ENCODE measurements around the gene PPIB.

The PPIB gene

DNA sequence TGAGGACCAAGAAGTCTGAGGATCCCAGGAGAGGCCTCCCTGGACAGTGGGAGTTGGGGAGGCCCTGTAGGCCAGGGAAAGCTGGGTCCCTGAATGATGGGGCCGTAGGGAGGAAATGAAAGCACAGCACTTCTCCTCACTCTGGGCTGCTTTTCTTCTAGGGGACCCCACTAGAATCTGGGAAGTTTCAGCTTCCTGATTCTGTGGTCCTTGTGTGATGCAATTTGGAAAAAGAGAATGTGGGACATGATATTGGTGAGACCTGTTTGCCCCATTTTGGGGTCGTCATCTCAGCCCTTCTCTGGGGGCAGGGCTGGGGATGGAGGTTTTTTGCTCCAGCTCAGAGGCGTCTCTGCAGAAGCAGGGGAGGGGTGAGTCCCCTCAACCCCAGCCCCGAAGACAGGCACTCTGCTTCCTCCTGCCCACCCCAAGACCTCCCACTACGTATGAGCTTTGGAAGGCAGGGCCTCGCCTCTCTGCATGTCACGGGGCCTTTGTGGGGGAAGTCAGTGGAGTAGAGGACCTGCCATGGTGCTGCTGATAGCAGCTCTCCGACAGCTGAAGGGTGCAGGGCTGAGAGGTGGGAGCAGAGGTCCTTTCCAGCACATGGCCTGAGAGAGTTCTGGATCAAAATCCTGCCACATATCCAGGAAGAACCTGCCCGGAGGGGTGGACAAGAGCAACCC, 12.8 kb downstream of the PPIB start:
- Histone ChIP-seq H3K27ac (replicated peaks) (no peak overlapping the region), H3K27me3 (ENCODE audit: insufficient read depth, poor library complexity, severe bottlenecking) (peaks cover 19% of the 10 kb centered on the region), H3K4me3 (replicated peaks; ENCODE audit: insufficient read depth, low read length) (no peak overlapping the region)
- DNase-seq (ENCODE audit: low read depth in 1 of 2, low spot score in 1 of 2), result no peak
- TF ChIP-seq, protein P1, sequence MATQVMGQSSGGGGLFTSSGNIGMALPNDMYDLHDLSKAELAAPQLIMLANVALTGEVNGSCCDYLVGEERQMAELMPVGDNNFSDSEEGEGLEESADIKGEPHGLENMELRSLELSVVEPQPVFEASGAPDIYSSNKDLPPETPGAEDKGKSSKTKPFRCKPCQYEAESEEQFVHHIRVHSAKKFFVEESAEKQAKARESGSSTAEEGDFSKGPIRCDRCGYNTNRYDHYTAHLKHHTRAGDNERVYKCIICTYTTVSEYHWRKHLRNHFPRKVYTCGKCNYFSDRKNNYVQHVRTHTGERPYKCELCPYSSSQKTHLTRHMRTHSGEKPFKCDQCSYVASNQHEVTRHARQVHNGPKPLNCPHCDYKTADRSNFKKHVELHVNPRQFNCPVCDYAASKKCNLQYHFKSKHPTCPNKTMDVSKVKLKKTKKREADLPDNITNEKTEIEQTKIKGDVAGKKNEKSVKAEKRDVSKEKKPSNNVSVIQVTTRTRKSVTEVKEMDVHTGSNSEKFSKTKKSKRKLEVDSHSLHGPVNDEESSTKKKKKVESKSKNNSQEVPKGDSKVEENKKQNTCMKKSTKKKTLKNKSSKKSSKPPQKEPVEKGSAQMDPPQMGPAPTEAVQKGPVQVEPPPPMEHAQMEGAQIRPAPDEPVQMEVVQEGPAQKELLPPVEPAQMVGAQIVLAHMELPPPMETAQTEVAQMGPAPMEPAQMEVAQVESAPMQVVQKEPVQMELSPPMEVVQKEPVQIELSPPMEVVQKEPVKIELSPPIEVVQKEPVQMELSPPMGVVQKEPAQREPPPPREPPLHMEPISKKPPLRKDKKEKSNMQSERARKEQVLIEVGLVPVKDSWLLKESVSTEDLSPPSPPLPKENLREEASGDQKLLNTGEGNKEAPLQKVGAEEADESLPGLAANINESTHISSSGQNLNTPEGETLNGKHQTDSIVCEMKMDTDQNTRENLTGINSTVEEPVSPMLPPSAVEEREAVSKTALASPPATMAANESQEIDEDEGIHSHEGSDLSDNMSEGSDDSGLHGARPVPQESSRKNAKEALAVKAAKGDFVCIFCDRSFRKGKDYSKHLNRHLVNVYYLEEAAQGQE (IDR thresholded peaks at IDR 0.05; ENCODE audit: insufficient replicate concordance, low read depth), result no peak
- TF ChIP-seq, protein P2, sequence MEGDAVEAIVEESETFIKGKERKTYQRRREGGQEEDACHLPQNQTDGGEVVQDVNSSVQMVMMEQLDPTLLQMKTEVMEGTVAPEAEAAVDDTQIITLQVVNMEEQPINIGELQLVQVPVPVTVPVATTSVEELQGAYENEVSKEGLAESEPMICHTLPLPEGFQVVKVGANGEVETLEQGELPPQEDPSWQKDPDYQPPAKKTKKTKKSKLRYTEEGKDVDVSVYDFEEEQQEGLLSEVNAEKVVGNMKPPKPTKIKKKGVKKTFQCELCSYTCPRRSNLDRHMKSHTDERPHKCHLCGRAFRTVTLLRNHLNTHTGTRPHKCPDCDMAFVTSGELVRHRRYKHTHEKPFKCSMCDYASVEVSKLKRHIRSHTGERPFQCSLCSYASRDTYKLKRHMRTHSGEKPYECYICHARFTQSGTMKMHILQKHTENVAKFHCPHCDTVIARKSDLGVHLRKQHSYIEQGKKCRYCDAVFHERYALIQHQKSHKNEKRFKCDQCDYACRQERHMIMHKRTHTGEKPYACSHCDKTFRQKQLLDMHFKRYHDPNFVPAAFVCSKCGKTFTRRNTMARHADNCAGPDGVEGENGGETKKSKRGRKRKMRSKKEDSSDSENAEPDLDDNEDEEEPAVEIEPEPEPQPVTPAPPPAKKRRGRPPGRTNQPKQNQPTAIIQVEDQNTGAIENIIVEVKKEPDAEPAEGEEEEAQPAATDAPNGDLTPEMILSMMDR (IDR thresholded peaks at IDR 0.05; ENCODE audit: insufficient read depth, low read length), result no peak
- TF ChIP-seq GABPA (IDR thresholded peaks at IDR 0.05; ENCODE audit: low read depth), result no peak
- no peak for TF ChIP-seq SPI1 (IDR thresholded peaks at IDR 0.05; ENCODE audit: borderline replicate concordance, low read depth)
- no peak for TF ChIP-seq POLR2AphosphoS5 (IDR thresholded peaks at IDR 0.05; ENCODE audit: low read depth)

DNA sequence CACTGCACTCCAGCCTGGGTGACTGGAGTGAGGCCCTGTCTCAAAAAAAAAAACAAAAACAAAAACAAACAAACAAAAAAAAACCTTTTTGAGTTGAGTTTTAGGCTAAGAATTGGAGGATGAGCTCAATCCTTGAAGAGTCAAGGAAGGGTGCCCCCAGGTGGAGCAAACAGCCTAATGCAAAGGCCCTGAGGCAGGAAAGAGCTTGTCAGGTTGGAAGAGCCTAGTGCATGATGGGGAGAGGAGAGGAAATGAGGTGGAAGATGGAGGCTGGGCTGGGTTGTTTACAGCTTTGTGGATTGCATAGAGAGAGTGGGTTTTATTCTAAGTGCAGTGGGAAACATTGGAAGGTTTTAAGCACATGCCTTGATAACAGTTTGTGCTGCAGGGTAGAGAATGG, 13.4 kb downstream of the PPIB start:
- H3K27me3 ChIP-seq (ENCODE audit: insufficient read depth, poor library complexity, severe bottlenecking), result peaks cover 19% of the 10 kb centered on the region
- H3K27ac ChIP-seq (replicated peaks), result no peak overlapping the region
- TF ChIP-seq POLR2AphosphoS5 (IDR thresholded peaks at IDR 0.05; ENCODE audit: low read depth) (no peak), GABPA (IDR thresholded peaks at IDR 0.05; ENCODE audit: low read depth) (no peak), SPI1 (IDR thresholded peaks at IDR 0.05; ENCODE audit: borderline replicate concordance, low read depth) (no peak)
- TF ChIP-seq, protein P2 (IDR thresholded peaks at IDR 0.05; ENCODE audit: insufficient read depth, low read length), result no peak
- TF ChIP-seq, protein P1 (IDR thresholded peaks at IDR 0.05; ENCODE audit: insufficient replicate concordance, low read depth), result no peak
- no peak overlapping the region for H3K4me3 ChIP-seq (replicated peaks; ENCODE audit: insufficient read depth, low read length)
- DNase-seq (ENCODE audit: low read depth in 1 of 2, low spot score in 1 of 2), result peak in 1 of 2 experiments; percentile 48

DNA sequence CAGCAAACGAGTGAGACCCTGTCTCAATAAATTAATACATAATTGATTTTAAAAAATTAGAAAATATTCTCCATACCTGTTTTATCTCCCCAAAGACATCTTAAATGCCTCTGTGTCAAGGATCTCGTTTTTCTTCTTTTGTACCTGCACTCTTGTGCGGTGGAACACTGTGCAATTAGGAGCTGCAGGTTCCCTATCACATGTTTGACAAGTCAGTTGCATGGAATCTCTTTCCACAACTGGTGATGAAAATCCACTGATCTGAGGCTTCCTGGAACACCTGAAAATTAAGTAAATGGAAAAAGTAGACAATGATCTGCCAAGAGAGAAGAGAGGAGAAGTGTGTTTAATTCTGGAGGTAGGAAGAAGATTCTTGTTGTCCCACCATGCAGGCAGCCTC, 14.2 kb downstream of the PPIB start:
- Histone ChIP-seq H3K4me3 (replicated peaks; ENCODE audit: insufficient read depth, low read length) (no peak overlapping the region), H3K27ac (replicated peaks) (no peak overlapping the region), H3K27me3 (ENCODE audit: insufficient read depth, poor library complexity, severe bottlenecking) (peaks cover 19% of the 10 kb centered on the region)
- no peak for DNase-seq (ENCODE audit: low read depth in 1 of 2, low spot score in 1 of 2)
- TF ChIP-seq POLR2AphosphoS5 (IDR thresholded peaks at IDR 0.05; ENCODE audit: low read depth), result no peak
- TF ChIP-seq, protein P2 (IDR thresholded peaks at IDR 0.05; ENCODE audit: insufficient read depth, low read length), result no peak
- no peak for TF ChIP-seq GABPA (IDR thresholded peaks at IDR 0.05; ENCODE audit: low read depth)
- TF ChIP-seq SPI1 (IDR thresholded peaks at IDR 0.05; ENCODE audit: borderline replicate concordance, low read depth), result no peak
- TF ChIP-seq, protein P1 (IDR thresholded peaks at IDR 0.05; ENCODE audit: insufficient replicate concordance, low read depth), result no peak

Measured in HL-60 (cell line).